ENCODE data around the gene SELPLG.

DNA sequence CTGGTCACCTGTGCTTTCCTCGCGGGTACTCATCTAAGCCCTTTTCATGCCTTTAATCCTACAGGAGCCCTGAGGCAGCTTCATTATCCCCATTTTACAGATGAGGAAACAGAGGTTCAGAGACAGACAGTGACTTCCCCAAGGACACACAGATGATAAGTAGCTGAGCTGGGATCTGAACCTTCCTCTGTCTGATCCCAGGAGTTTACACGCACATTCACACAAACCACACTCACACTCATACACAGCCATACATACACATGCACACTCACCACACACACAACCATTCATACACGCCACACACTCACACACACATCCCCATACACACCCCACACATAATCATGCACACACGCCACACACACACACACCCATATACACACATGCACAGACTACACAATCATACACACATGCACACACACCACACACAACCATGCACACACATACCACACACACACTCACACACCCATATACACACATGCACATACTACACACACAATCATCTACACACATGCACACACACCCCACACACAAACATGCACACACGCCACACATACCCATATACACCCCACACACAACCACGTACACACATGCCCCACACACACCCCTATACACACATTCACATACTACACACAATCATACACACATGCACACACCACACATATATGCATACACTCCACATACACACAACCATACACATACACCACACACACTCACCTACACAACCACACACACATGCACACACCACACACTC is 38.6 kb downstream of the SELPLG start:
- TF ChIP-seq NFRKB (IDR thresholded peaks at IDR 0.05) (no peak), LEF1 (IDR thresholded peaks at IDR 0.05; ENCODE audit: borderline replicate concordance) (no peak), BHLHE40 (IDR thresholded peaks at IDR 0.05; ENCODE audit: borderline replicate concordance) (no peak), FOXM1 (IDR thresholded peaks at IDR 0.05; ENCODE audit: borderline replicate concordance) (no peak), SP1 (IDR thresholded peaks at IDR 0.05) (no peak)

Measured in HEK293T (cell line).